Left renal pelvis (tissue), 4 donors: ENCODE data around the gene CACNG7. TPM values are rescaled to one million over a fixed set of nuclear protein-coding genes. Genes with fewer than 3 reads are reported as not detected.

Experiments
- DNase-seq, 4 donors: peaks; one replicate each; pipeline ENCODE4 v3.0.0-alpha.2; 2013; ENCODE audit warnings: low read depth in 4 of 4, low spot score in 3 of 4
- polyA plus RNA-seq, 4 donors: library from polyadenylated mRNA; unstranded; fragments of 120-200 nt; gene quantifications; one replicate each; pipeline ENCODE4 v1.2.1, GENCODE V29; 2013; ENCODE audit not compliant: insufficient read length in 4 of 4

CACNG7 gene
- polyA plus RNA-seq, 4 donors = 0.15 to 1.5 (median 0.62) TPM

DNA sequence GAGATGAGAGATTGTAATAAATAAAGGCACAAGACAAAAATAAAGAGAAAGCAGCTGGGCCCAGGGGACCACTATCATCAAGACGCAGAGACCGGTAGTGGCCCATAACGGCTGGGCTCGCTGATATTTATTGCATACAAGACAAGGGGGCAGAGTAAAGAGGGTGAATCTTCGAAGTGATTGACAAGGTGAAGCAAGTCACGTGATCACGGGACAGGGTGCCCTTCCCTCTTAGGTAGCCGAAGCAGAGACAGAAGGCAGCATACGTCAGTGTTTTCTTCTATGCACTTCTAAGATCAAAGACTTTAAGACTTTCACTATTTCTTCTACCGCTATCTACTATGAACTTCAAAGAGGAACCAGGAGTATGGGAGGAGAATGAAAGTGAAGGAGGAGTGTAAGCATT lies 31.7 kb upstream of the CACNG7 start:
- no peak for DNase-seq

DNA sequence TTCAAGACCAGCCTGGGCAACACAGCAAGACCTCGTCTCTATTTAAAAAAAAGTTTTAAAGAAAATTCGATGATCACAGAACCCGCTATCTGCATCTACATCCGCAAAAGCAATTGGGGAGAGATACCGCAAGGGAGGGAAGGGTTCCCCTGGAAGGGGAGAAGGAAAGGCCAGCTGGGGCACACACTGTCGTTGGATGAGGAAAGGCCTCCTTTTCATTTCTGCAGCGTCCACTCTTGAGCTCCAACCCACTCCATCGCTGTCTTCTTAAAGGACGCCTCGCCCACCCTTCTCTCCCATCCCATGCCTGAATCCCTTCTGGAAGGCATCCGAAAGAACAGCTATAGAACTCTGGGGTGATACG lies 30.3 kb upstream of the CACNG7 start:
- no peak for DNase-seq

DNA sequence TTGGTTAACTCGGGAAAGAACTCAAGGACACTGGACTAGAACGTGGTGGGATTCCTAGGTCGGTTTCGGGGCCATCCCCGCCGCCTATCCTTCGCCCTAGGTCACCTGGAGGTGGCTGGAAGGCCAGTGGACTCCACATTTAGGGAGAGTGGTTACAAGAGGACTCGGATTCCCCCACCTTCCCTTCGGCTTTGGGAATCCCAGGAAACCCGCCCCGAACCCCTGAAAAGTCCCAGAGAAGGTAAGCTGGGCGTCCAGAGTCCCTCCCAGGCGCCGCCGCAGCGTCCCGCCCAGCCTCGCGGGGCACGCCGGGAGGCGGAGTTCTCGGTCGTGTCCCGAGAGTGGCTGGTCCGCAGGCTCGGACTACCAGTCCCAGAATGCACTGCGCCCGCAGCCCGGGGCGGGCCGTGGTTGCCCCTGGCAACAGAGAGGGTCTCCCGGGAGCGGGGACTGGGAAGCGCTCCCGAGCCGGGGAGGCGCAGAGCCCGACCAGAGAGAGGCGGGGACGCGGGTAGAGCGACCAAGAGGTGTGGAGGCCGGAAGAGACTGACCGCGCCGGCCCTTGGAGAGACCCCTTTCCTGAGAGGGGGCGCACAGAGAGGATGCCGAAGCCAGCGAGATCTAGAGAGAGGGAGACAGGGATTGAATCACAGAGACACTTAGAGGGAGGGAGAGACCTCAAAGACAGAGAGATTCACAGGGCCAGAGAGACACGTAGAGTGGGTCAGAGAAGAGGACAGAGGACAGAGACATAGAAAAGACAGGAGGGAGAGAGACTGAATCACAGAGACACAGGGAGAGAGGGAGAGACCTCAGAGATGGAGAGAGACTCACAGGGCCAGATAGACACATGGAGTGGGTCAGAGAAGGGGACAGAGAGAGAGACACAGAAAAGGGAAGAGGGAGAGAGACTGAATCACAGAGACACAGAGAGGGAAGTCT lies 29.7 kb upstream of the CACNG7 start:
- peak; percentile 89 to 95 (median 90) for DNase-seq

DNA sequence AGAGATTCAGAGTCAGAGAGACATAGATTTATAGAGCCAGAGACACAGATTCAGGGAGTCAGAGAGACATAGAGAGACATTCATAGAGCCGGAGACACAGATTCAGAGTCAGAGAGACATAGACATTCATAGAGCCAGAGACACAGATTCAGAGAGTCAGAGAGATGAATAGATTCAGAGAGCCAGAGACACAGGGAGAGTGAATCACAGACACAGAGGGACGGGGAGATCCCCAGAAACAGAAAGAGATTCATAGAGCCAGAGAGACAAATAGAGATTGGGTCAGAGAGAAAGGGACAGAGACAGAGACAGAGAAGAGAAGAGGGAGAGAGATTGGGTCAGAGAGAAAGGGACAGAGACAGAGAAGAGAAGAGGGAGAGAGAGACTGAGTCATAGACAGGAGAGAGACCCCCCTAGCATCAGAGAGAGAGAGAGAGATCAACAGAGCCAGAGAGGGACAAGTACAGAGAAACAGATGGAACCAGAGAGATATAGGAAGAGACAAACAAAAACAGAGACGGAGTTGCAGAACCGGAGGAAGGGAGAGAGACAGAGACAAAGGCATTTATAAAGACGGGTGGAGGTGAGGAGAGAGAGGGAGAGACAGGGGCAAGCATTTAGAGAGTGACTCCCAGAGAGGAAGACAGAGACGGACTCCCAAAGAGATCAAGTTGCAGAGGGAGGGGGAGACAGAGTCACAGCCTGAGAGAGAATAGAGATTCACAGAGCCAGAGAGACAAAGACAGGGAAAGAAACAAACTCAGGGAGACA lies 28.2 kb upstream of the CACNG7 start:
- DNase-seq = no peak

DNA sequence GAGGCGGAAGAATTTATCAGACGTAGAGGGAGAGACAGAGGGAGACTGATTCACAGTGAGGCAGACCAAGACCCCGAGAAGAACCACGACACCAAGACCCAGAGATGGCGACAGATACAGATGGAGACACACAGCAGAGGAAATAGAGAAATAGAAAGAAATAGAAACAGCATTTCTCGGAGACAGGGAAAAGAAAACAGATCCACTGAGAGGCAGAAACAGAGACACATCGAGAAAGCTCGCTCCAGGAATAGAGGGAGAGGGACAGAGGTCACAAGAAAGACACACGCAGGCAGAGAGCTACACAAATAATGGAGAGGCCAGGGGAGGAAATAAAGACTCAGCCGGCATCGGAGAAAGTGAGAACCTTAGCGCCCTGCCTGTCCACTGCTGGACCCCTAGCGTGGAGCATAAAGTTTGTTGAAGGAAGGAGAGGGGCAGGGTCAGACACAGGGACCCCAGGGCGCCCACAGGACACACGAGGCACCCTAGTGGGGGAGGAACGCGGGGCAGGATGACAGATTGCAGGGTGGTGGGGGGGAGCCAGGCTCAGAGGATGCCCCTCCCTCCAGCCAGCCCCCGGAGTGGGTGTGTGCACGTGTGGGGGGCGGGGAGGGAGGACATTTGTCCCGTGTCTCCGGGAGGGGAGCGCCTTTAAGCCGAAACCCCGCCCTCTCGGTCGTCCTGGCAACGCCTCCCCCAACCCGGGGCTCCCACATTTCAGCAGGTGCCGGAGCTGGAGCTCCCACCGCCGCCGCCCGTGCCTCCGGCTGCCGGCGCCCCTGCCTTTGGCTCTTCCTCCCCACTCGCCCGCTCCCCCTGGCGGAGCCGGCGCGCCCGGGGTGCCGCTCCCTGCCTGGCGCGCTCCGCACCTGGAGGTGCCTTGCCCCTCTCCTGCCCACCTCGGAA lies 27.3 kb upstream of the CACNG7 start, which contains the start of gene PRKCG:
Gene PRKCG (plus strand): TSS at position 716 of the 909 bp plus-strand sequence. CDS start 298 bp downstream, outside the sequence.
- DNase-seq = no peak

DNA sequence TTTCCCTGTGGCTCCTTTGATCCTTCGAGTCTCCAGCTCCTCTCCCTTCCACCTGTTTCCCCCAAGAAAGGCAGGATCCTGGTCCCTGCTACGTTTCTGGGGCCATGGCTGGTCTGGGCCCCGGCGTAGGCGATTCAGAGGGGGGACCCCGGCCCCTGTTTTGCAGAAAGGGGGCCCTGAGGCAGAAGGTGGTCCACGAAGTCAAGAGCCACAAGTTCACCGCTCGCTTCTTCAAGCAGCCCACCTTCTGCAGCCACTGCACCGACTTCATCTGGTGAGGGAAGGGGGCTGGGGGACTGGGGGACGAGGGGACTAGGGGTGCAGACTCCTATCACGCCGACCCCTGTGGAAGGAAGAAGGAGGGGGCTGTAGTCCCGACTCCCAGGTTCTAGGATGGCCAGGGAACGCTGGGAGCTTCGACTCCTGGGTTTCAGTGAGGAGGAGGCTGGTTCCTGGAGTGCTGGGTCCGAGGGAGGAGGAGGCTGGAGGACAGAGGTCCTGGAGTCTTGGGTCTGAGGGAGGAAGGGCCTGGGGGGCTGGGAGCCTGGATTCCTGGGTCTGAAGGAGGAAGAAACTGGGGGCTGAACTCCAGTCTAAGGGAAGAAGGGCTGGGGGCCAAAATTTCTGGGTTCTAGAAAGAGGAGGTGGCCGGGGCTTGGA lies 26.6 kb upstream of the CACNG7 start:
- DNase-seq = no peak

DNA sequence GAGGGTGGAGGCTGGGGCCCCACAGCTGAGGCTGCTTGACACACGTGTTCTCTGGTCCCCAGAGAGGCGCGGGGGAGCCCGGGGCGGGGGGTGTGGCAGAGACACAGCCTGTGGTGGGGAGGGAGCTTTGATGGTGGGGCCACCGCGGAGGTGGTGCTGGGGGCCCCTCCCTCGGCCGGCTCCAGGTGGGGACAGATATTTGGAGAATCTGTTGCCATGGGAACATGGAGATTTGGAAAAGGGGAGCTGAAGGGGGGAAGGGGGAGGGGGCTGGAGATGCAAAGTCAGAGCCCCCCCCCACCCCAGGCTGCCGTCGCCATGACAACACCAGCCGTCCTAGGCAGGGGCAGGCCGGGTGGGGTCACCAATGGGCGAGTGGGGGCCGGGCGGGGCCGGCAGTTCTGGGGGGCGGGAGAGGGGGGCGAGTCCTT lies 25.8 kb upstream of the CACNG7 start:
- DNase-seq = no peak

DNA sequence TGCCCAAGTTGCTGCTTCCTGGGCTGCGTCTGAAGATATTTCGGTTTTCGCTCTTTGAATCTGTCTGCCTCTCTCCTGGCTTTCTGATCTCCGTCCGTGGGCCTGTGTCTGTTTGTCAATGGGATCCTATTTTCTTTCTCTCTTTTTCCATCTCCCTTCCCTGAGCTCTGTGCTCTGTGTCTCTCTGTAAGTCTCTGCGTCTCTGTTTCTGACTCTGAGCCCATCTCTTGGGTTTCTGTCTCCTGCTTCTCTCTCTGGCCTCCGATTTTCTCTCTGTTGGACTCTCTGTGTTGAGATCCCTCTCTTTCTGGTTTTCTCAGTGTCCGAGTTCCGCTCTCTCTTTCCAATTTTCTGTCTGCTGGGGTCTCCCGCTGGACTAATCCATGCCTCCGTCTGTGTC lies 25.3 kb upstream of the CACNG7 start:
- DNase-seq = no peak

DNA sequence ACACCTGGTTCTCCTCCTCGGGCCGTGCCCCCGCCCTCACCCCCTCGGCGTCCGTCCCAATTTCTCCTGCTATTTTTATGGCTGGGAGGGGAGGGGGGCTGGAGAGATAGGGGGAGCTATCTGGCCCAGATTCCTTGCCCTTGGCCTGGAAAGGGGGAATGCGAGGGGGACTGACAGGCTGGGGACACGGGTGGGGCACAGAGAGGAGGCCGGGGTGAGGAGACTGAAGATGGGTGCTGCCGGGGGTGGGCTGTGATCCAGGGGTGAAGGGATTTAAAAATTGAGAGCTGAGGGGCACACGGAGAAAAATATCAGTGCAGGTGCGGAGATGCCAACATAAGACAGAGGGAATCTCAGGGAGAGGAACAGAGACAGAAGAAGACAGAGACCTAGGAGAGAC lies 24.8 kb upstream of the CACNG7 start:
- no peak for DNase-seq

DNA sequence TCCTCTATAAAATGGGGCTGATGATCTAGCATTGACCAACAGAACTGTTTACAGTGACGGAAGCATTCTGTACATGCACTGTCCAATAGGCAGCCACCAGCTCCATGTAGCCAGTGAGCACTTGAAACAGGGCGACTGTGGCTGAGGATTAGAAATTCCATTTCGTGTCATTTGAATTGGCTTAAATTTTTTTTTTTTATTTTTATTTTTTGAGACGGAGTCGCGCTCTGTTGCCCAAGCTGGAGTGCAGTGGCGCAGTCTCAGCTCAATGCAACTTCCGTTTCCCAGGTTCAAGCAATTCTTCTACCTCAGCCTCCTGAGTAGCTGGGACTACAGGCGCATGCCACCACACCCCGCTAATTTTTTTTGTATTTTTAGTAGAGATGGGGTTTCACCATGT lies 24.0 kb upstream of the CACNG7 start:
- DNase-seq = no peak

DNA sequence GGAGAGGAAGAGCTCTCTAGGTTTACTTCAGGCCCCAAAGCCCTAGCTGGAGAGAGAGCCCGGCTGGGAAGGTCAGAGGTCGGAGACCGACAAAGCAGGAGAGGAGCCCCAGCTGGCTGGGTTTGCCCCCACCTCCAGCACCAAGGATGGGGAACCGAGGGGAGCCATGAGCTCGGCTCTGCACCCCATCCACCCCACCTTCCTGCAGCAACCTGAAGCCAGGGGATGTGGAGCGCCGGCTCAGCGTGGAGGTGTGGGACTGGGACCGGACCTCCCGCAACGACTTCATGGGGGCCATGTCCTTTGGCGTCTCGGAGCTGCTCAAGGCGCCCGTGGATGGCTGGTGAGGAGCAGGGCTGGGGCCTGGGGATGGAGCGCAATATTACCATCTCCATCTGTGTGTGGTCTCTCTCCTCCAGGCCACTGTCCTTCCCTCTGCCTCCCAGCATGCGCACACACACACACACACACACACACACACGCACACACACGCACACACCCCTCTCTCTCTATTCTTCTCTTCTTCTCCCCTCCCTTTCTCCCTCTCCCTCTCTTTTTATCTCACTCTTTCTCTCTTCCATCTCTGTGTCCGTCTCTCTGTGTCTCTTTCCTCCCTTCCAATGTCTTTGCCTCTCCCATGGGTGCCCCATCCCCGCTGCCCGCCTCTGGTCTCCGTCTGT lies 16.6 kb upstream of the CACNG7 start:
- DNase-seq = no peak

DNA sequence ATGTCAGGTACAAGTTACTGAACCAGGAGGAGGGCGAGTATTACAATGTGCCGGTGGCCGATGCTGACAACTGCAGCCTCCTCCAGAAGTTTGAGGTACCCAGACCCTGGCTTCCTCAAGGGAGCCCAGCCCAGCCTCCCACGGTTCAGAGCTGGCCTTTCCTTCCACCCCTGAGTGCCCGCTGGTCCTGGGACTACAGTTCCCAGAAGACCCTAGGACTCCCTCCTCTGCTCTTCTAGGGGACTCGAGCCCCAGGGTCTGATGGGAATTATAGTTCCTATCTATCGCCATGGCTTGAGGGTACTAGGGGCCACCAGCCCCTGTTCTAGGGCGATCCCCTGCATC lies 16.1 kb upstream of the CACNG7 start:
- no peak for DNase-seq

DNA sequence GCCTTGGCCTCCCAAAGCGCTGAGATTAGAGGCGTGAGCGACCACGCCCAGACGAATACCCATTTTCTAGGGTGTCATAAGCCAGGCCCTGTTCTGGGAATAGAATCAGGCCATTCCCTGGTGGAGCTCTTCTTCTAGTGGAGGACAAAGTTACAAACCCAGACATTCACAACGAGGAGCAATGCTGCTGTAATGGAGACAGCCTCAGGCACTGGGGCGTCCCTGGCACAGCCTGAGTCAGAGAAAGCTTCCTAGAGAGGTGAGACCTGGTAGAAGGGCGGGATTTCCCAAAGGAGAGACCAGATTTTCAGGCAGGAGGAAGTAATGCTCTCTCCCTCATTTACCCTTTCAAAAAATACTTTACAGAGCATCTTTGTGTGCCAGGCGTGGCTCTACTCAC lies 14.4 kb upstream of the CACNG7 start:
- DNase-seq = no peak

DNA sequence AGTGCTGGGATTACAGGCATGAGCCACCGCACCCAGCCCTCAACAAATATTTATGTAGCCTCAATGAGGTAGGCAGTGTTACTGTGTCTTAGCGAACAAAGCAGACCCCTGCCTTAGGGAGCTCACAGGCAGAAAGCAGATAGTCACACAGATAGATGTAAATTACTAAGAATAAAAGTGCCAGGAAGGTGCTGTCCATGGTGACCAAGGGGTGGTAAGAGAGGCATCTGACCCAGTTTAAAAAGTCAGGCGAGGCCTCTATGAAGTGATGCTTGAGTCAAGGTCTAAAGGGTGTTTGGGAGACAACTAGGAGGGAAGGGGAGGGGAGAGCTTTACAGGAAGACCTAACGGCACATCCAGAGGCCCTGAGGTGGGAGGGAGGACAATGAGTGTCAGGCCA lies 12.4 kb upstream of the CACNG7 start:
- no peak for DNase-seq

DNA sequence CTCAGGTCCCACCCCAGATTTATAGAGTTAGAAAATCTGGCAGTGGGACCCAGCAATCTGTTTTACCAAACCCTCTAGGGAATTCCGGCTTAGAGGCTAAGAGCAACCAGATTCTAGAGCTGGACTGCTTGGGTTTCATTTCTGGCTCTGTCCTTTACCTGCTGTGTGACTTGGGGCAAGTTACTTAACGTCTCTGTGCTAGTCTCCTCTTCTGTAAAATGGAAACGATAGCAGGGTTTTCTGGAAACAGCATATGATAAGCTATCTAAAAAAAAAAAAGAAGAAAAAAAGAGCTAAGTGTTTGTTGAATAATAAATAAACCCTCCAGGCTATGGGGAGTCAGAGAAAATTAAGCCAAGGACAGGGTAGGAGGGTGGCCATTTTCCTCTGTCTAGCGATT lies 11.6 kb upstream of the CACNG7 start:
- no peak for DNase-seq

DNA sequence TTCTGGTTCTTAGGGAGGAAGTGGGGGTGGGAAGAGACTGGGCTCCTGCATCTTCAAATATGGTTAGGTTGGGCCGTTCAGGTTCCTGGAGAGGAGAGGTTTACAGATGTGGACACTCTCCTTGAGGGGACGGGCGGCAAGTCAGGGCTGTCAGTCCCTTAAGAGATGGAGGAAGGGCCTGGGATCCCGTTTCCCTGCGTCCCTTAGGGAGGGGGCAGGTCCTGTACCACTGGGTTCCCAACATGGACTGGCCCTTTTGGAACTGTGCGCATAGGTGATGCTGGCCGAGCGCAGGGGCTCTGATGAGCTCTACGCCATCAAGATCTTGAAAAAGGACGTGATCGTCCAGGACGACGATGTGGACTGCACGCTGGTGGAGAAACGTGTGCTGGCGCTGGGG lies 10.9 kb upstream of the CACNG7 start:
- no peak for DNase-seq

DNA sequence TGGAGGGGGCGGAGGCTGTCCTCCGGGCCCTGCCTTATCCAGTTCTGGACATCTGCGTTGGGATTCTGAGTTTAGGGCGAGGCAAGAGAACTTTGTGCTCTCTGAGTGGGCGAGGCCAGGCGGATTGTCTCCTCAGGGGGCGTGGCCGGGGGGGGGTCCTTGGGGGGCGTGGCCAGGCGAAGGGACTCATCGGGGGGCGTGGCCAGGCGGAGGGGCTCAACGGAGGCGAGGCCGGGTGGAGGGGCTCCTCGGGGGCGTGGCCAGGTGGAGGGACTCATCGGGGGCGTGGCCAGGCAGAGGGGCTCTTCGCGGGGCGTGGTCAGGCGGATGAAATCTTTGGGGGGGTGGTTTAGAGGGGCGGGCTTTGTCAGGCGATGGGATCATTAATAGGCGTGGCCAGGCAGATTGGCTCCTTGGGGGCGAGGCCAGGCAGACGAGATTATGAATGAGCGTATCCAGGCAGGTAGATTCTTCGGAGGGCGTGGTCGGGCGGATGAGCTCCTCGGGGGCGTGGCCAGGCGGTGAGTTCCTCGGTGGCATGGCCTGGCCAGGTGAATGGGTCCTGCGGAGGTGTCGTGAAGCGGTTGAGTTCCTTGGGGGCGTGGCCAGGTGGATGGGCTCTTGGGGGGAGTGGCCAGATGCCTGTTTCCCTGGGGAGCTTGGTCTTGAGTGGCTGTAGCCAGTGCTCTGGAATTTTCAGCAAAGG lies 10.3 kb upstream of the CACNG7 start:
- DNase-seq = no peak

DNA sequence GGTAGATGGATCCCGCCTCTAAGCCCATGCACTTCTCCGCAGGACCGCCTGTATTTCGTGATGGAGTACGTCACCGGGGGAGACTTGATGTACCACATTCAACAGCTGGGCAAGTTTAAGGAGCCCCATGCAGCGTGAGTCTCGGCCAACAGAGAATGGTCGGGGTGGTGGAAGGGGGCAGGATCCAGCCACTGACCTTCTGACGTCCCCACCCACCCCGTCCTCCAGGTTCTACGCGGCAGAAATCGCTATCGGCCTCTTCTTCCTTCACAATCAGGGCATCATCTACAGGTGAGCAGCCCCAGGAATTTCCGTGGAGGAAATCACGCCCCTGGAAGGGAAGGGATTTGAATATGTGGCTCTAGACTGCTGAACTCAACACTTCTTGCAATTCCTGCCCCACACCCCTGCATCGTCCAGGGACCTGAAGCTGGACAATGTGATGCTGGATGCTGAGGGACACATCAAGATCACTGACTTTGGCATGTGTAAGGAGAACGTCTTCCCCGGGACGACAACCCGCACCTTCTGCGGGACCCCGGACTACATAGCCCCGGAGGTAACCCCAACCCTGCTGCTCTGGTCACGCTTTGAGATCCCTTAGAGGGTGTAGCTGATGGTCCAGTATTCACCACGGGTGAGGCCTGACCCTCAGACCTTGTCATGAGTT lies 8.8 kb upstream of the CACNG7 start:
- DNase-seq = no peak
